MM.1S (cell line): ENCODE data around the gene LMNA.

Experiments
- DNase-seq: peaks from one replicate; pipeline ENCODE4 v3.0.0-alpha.2; 2015
- H2AFZ ChIP-seq: fragments of 300-600 bp; sonication (generic); 2 replicates; pipeline ENCODE4 v1.6.0; 2016; ENCODE audit warnings: antibody characterized with exemption, low read length
- H3F3A ChIP-seq: fragments of 300-600 bp; sonication (generic); 2 replicates; pipeline ENCODE4 v1.6.1; 2016; ENCODE audit warnings: mild to moderate bottlenecking, antibody characterized with exemption, low read length, moderate library complexity, mixed read lengths; ENCODE audit not compliant: insufficient read depth
- H3K27ac ChIP-seq: fragments of 300-600 bp; sonication (generic); 2 replicates; pipeline ENCODE4 v1.5.1; 2016; ENCODE audit warnings: mild to moderate bottlenecking, low read length
- H3K27me3 ChIP-seq: fragments of 300-600 bp; sonication (generic); replicated peaks from 2 replicates; pipeline ENCODE4 v1.6.0; 2016; ENCODE audit warnings: low read length; ENCODE audit not compliant: insufficient read depth
- H3K36me3 ChIP-seq: fragments of 300-600 bp; sonication (generic); replicated peaks from 2 replicates; pipeline ENCODE4 v1.6.1; 2016; ENCODE audit warnings: mild to moderate bottlenecking, low read length, mixed read lengths; ENCODE audit not compliant: insufficient read depth
- H3K4me1 ChIP-seq: fragments of 300-600 bp; sonication (generic); 2 replicates; pipeline ENCODE4 v1.6.1; 2016; ENCODE audit warnings: low read length, mixed read lengths
- H3K4me2 ChIP-seq: fragments of 300-600 bp; sonication (generic); 2 replicates; pipeline ENCODE4 v1.6.0; 2016; ENCODE audit warnings: low read depth, low read length
- H3K4me3 ChIP-seq: fragments of 300-600 bp; sonication (generic); 2 replicates; pipeline ENCODE4 v1.5.1; 2016; ENCODE audit warnings: low read length, mixed read lengths
- H3K79me2 ChIP-seq: fragments of 300-600 bp; sonication (generic); 2 replicates; pipeline ENCODE4 v1.6.1; 2016; ENCODE audit warnings: mixed run types, low read length, mixed read lengths
- H3K9ac ChIP-seq: fragments of 300-600 bp; sonication (generic); 2 replicates; pipeline ENCODE4 v1.6.1; 2016; ENCODE audit warnings: low read length, mixed read lengths
- H3K9me2 ChIP-seq: fragments of 300-600 bp; sonication (generic); replicated peaks from 2 replicates; pipeline ENCODE4 v1.6.1; 2016; ENCODE audit warnings: mild to moderate bottlenecking, low read length, mixed read lengths; ENCODE audit not compliant: insufficient read depth
- H3K9me3 ChIP-seq: fragments of 300-600 bp; sonication (generic); replicated peaks from 2 replicates; pipeline ENCODE4 v1.6.1; 2016; ENCODE audit warnings: mild to moderate bottlenecking, low read length, mixed read lengths; ENCODE audit not compliant: insufficient read depth
- H4K20me1 ChIP-seq: fragments of 300-600 bp; sonication (generic); 2 replicates; pipeline ENCODE4 v1.6.1; 2016; ENCODE audit warnings: mild to moderate bottlenecking, low read length, moderate library complexity, mixed read lengths; ENCODE audit not compliant: insufficient read depth
- CTCF ChIP-seq: fragments of 300-600 bp; sonication (generic); IDR thresholded peaks from 2 replicates; pipeline ENCODE4 v1.5.1; 2016; ENCODE audit warnings: antibody characterized with exemption, low read length, mixed read lengths
- EZH2 ChIP-seq: fragments of 300-600 bp; sonication (generic); optimal IDR thresholded peaks from 2 replicates; pipeline ENCODE3; 2017; ENCODE audit warnings: low read depth, mild to moderate bottlenecking, antibody characterized with exemption, low read length, mixed read lengths
- EZH2phosphoT487 ChIP-seq: fragments of 300-600 bp; sonication (generic); IDR thresholded peaks from 2 replicates; pipeline ENCODE4 v1.6.1; 2018; ENCODE audit warnings: antibody characterized with exemption, low read length

Gene LMNA

GRCh38 chr1:156099282-156099681 lies 15.2 kb upstream of the LMNA start:
- Histone ChIP-seq H3K9me3 (no peaks in the 10 kb centered on the region), H3K4me3 (no peak overlapping the region), H3K36me3 (no peaks in the 10 kb centered on the region), H4K20me1 (no peaks in the 10 kb centered on the region), H3F3A (peaks cover 4% of the 10 kb centered on the region; the same call in 1 of the 2 replicates), H3K27ac (no peak overlapping the region), H3K27me3 (no peaks in the 10 kb centered on the region), H2AFZ (no peak overlapping the region), H3K4me2 (no peak overlapping the region), H3K9ac (no peak overlapping the region), H3K4me1 (peaks cover 16% of the 10 kb centered on the region), H3K79me2 (no peaks in the 10 kb centered on the region), H3K9me2 (no peaks in the 10 kb centered on the region)
- TF ChIP-seq CTCF, result no peak
- no peak for TF ChIP-seq EZH2
- no peak for TF ChIP-seq EZH2phosphoT487
- no peak for DNase-seq

- no peak overlapping the region for H3K4me3 ChIP-seq
- H3K4me1 ChIP-seq, result peaks cover 19% of the 10 kb centered on the region
- no peak overlapping the region for H3K4me2 ChIP-seq
- no peaks in the 10 kb centered on the region for H3K9me3 ChIP-seq
- no peaks in the 10 kb centered on the region for H4K20me1 ChIP-seq
- no peaks in the 10 kb centered on the region for H3K36me3 ChIP-seq
- H3K79me2 ChIP-seq, result no peaks in the 10 kb centered on the region
- DNase-seq, result no peak
- H3F3A ChIP-seq, result peaks cover 4% of the 10 kb centered on the region; the same call in 1 of the 2 replicates
- TF ChIP-seq CTCF (no peak), EZH2phosphoT487 (no peak), EZH2 (no peak)
- no peaks in the 10 kb centered on the region for H3K27me3 ChIP-seq
- H2AFZ ChIP-seq, result no peak overlapping the region
- H3K27ac ChIP-seq, result no peak overlapping the region
- H3K9me2 ChIP-seq, result no peaks in the 10 kb centered on the region
- H3K9ac ChIP-seq, result no peak overlapping the region
Measured at GRCh38 chr1:156100205-156100995, 14.1 kb upstream of the LMNA start.

GRCh38 chr1:156101880-156102279 lies 12.6 kb upstream of the LMNA start:
- no peak for TF ChIP-seq EZH2
- no peak for TF ChIP-seq CTCF
- TF ChIP-seq EZH2phosphoT487, result no peak
- Histone ChIP-seq H3K9me3 (no peaks in the 10 kb centered on the region), H3K27ac (no peak overlapping the region), H2AFZ (no peak overlapping the region), H3K4me2 (no peak overlapping the region), H3F3A (peaks cover 12% of the 10 kb centered on the region; the same call in 1 of the 2 replicates), H3K9ac (no peak overlapping the region), H3K79me2 (no peaks in the 10 kb centered on the region), H3K36me3 (no peaks in the 10 kb centered on the region), H3K9me2 (no peaks in the 10 kb centered on the region), H4K20me1 (no peaks in the 10 kb centered on the region), H3K27me3 (no peaks in the 10 kb centered on the region), H3K4me3 (no peak overlapping the region), H3K4me1 (peaks cover 18% of the 10 kb centered on the region)
- no peak for DNase-seq
